ENCODE data around the gene EDN1. TPM values are rescaled to one million over a fixed set of nuclear protein-coding genes. Genes with fewer than 3 reads are reported as not detected.

Gene EDN1
- total RNA-seq, 4 donors from 2014 or later = 5.4 to 29.1 (median 23.0) TPM

DNA sequence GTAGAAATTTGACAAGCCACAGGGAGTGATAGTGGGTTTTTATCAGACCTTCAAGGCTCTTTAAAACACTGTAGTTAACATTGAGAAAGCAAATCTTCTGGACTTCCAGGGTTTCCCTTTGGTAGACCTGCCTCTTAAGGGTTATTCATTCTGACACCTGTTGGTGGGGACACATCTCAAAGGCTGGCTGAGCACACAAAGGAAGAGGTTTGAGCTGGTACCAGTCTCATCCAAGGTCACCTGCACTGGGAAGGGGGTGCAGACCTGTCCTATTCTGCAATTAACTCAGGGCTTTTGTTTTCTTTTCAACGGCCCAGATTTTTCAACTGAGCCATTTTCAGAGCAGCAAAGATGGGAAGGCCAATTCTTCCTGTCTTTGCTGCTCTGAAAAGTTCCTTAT is 45.6 kb downstream of the EDN1 start:
- DNase-seq (ENCODE audit: extremely low spot score) = no peak
- Histone ChIP-seq H3K36me3 (no peaks in the 10 kb centered on the region), H3K9me3 (no peaks in the 10 kb centered on the region), H3K27ac (replicated peaks in 1 of 4) (no peak overlapping the region), H3K27me3 (peaks cover 0 to 10% (median 0%) of the 10 kb centered on the region in 4 donors), H3K4me3 (no peak overlapping the region), H3K4me1 (no peaks in the 10 kb centered on the region)
- intact Hi-C loops (cut with DNase I) = no loop called here
- WGBS = 59% methylated on average over 1 of the region's 1 CpG
- TF ChIP-seq POLR2A (IDR thresholded peaks at IDR 0.05; ENCODE audit: low read depth) (no peak), POLR2AphosphoS5 (IDR thresholded peaks at IDR 0.05) (no peak), EP300 (IDR thresholded peaks at IDR 0.05) (no peak), CTCF (IDR thresholded peaks at IDR 0.05) (no peak)

- 86% methylated on average over 5 of the region's 5 CpGs for WGBS
- H3K4me3 ChIP-seq = no peak overlapping the region
- peaks cover 0 to 12% (median under 1%) of the 10 kb centered on the region in 4 donors for H3K27me3 ChIP-seq
- no peak for TF ChIP-seq CTCF (IDR thresholded peaks at IDR 0.05)
- no peak for TF ChIP-seq POLR2AphosphoS5 (IDR thresholded peaks at IDR 0.05)
- no peak for TF ChIP-seq EP300 (IDR thresholded peaks at IDR 0.05)
- TF ChIP-seq POLR2A (IDR thresholded peaks at IDR 0.05; ENCODE audit: low read depth) = no peak
- no peaks in the 10 kb centered on the region for H3K36me3 ChIP-seq
- H3K27ac ChIP-seq (replicated peaks in 1 of 4) = no peak overlapping the region
- no peaks in the 10 kb centered on the region for H3K9me3 ChIP-seq
- H3K4me1 ChIP-seq = no peaks in the 10 kb centered on the region
- intact Hi-C loops (cut with DNase I) = no loop called here
- DNase-seq (ENCODE audit: extremely low spot score) = no peak
Observed at GRCh38 chr6:12336121-12336971, 46.2 kb downstream of the EDN1 start.

GRCh38 chr6:12339022-12339421 is 48.9 kb downstream of the EDN1 start:
- Histone ChIP-seq H3K4me3 (no peak overlapping the region), H3K27me3 (peaks cover 0 to 17% (median 2%) of the 10 kb centered on the region in 4 donors), H3K9me3 (no peaks in the 10 kb centered on the region), H3K27ac (replicated peaks in 1 of 4) (no peak overlapping the region), H3K4me1 (no peaks in the 10 kb centered on the region), H3K36me3 (no peaks in the 10 kb centered on the region)
- WGBS = 89% methylated on average over 3 of the region's 3 CpGs
- DNase-seq (ENCODE audit: extremely low spot score) = no peak
- TF ChIP-seq POLR2AphosphoS5 (IDR thresholded peaks at IDR 0.05) = no peak
- TF ChIP-seq CTCF (IDR thresholded peaks at IDR 0.05) = no peak
- TF ChIP-seq POLR2A (IDR thresholded peaks at IDR 0.05; ENCODE audit: low read depth) = no peak
- TF ChIP-seq EP300 (IDR thresholded peaks at IDR 0.05) = no peak
- intact Hi-C loops (cut with DNase I) = no loop called here

GRCh38 chr6:12339808-12340487 is 49.8 kb downstream of the EDN1 start:
- no peak overlapping the region for H3K27ac ChIP-seq (replicated peaks in 1 of 4)
- no peak overlapping the region for H3K4me3 ChIP-seq
- no peaks in the 10 kb centered on the region for H3K36me3 ChIP-seq
- H3K9me3 ChIP-seq = no peaks in the 10 kb centered on the region
- peaks cover 0 to 17% (median 2%) of the 10 kb centered on the region in 4 donors for H3K27me3 ChIP-seq
- TF ChIP-seq CTCF (IDR thresholded peaks at IDR 0.05) (no peak), EP300 (IDR thresholded peaks at IDR 0.05) (no peak), POLR2A (IDR thresholded peaks at IDR 0.05; ENCODE audit: low read depth) (no peak), POLR2AphosphoS5 (IDR thresholded peaks at IDR 0.05) (no peak)
- no peak for DNase-seq (ENCODE audit: extremely low spot score)
- intact Hi-C loops (cut with DNase I) = no loop called here
- WGBS = 69% methylated on average over 12 of the region's 12 CpGs
- H3K4me1 ChIP-seq = no peaks in the 10 kb centered on the region

Measured in esophagus muscularis mucosa (tissue), 4 donors.